Effector memory CD8-positive, alpha-beta T cell (primary cell): Measurements from ENCODE around the gene PITPNC1.
"Not testable (repeated sequence)": the region's sequence is repeated elsewhere in the genome, so short reads cannot be mapped to it uniquely, and the experiment has no call there.

Experiments used
- ATAC-seq: fragments of 150-1000 bp; cut with Tn5 transposase; replicated peaks from 2 replicates; pipeline ENCODE4 v1.10.0; 2021; ENCODE audit warnings: mild to moderate bottlenecking, moderate library complexity
- DNase-seq, 3 experiments: peaks; one replicate each; pipeline ENCODE4 v3.0.0; 2021
- H3K27ac Mint-ChIP-seq, 2 donors: one replicate each; pipeline ENCODE4 v1.8.0; 2022; ENCODE audit warnings: mild to moderate bottlenecking in 2 of 2, mixed read lengths in 2 of 2, moderate library complexity in 2 of 2
- H3K27me3 Mint-ChIP-seq, 2 donors: one replicate each; pipeline ENCODE4 v1.8.0; 2022; ENCODE audit warnings: mixed read lengths in 2 of 2
- H3K36me3 Mint-ChIP-seq: one replicate; pipeline ENCODE4 v1.8.0; 2022; ENCODE audit warnings: mild to moderate bottlenecking, moderate library complexity, mixed read lengths; ENCODE audit not compliant: insufficient read depth
- H3K4me1 Mint-ChIP-seq, 2 donors: one replicate each; pipeline ENCODE4 v1.8.0; 2022; ENCODE audit warnings: low read depth in 2 of 2, mixed read lengths in 2 of 2
- H3K4me3 Mint-ChIP-seq, 2 donors: one replicate each; pipeline ENCODE4 v1.8.0; 2022; ENCODE audit warnings: mild to moderate bottlenecking in 2 of 2, mixed read lengths in 2 of 2, moderate library complexity in 2 of 2
- H3K9me3 Mint-ChIP-seq, 2 donors: one replicate each; pipeline ENCODE4 v1.8.0; 2022; ENCODE audit warnings: mixed read lengths in 2 of 2

PITPNC1 gene

DNA sequence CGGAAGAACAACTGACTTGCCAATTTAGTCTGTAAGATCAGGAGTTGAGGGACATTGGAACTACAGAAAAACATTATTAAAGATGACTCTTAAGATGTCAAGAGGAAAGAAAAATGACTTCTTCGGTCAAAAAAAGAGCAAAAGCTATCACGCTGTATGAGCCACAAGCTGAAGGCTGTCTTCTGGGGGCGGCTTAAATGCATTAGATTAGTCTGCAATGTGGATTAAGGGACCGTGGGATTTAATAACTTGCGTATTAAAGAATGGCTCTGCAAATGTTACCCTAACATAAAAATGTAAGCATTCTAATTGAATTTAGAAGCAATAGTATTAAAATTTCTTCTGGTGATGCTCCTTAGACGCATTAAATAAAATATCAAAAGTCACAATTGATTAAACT, 108.6 kb downstream of the PITPNC1 start:
- H3K36me3 Mint-ChIP-seq: peaks cover 25% of the 10 kb centered on the region
- H3K27ac Mint-ChIP-seq: peak overlapping the region in 1 of 2 donors; percentile 97
- ATAC-seq (no peak), DNase-seq (no peak)
- H3K9me3 Mint-ChIP-seq: no peaks in the 10 kb centered on the region
- no peaks in the 10 kb centered on the region for H3K27me3 Mint-ChIP-seq
- peak overlapping the region in 1 of 2 donors; percentile 81 for H3K4me3 Mint-ChIP-seq
- H3K4me1 Mint-ChIP-seq: peaks cover 52 to 78% of the 10 kb centered on the region in 2 donors

DNA sequence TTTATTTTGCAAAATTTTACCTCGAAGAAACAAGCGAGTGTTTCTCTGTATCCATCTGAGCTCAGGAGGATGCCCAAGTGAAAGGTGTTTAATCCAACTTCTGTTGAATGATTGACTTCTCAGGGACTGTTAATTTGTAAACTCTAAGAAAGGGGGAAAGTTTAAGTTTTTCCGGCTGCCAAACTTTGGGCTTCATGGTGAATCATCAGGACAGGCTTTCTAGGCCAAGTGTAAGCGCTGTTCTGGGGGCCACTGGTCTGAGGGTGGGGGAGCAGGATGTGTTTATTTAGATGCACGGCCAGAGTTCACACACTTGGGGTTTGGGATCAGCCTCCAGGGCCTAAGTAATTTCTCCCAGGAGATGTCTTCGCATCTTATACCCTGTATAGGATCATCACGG, 110.4 kb downstream of the PITPNC1 start:
- peaks cover 61 to 86% of the 10 kb centered on the region in 2 donors for H3K4me1 Mint-ChIP-seq

DNA sequence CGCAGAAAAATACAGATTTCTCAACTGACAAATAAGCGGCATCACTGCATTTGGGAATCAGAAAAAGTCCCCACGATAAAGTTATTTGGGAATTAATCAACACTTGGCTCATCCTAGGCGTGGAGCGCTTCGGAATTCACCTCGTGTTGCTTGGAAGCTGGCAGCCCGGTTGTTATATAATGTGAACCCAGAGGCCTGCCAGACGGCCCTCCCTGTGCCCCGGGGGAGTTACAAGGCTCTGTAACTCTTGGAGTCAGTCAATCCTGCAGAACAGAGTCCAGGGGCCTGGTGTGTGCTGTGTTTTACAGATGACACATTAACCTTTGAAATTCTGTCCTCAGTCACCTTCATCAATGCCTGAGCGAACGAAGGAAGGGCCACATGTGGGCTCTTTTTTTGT, 111.1 kb downstream of the PITPNC1 start:
- H3K4me1 Mint-ChIP-seq: peaks cover 65 to 86% of the 10 kb centered on the region in 2 donors
- H3K9me3 Mint-ChIP-seq: no peaks in the 10 kb centered on the region
- peaks cover 31% of the 10 kb centered on the region for H3K36me3 Mint-ChIP-seq
- H3K27ac Mint-ChIP-seq: peak overlapping the region; percentile 95 to 97
- H3K27me3 Mint-ChIP-seq: no peaks in the 10 kb centered on the region
- H3K4me3 Mint-ChIP-seq: no peak overlapping the region
- DNase-seq (no peak), ATAC-seq (no peak)

More for the DNA sequence above, 110.4 kb downstream of the PITPNC1 start:
- DNase-seq (no peak), ATAC-seq (no peak)
- no peaks in the 10 kb centered on the region for H3K27me3 Mint-ChIP-seq
- H3K9me3 Mint-ChIP-seq: no peaks in the 10 kb centered on the region
- H3K27ac Mint-ChIP-seq: peak overlapping the region; percentile 95 to 97
- peaks cover 31% of the 10 kb centered on the region for H3K36me3 Mint-ChIP-seq
- peak overlapping the region; percentile 81 for H3K4me3 Mint-ChIP-seq

DNA sequence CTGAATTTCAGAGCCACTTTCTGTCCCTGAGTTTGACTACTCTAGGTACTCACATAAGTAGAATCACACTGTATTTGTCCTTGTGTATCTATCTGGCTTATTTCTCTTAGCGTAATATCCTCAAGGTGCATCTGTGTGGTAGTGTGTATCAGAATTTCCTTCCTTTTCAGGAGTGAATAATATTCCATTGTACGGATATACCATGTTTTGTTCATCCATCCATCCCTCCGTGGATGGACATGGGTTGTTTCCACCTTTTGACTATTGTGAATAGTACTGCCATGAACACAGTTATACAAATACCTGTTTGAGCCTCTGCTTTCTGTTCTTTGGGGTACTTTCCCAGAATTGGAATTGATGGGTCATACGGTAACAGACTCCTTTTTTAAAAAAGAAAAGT, 111.7 kb downstream of the PITPNC1 start:
- DNase-seq (no peak), ATAC-seq (no peak)
- Mint-ChIP-seq H3K4me1 (peaks cover 67 to 87% of the 10 kb centered on the region in 2 donors), H3K9me3 (no peaks in the 10 kb centered on the region), H3K4me3 (peak overlapping the region; percentile 15 to 40), H3K27ac (peak overlapping the region; percentile 86 to 97), H3K27me3 (no peaks in the 10 kb centered on the region), H3K36me3 (peaks cover 31% of the 10 kb centered on the region)

DNA sequence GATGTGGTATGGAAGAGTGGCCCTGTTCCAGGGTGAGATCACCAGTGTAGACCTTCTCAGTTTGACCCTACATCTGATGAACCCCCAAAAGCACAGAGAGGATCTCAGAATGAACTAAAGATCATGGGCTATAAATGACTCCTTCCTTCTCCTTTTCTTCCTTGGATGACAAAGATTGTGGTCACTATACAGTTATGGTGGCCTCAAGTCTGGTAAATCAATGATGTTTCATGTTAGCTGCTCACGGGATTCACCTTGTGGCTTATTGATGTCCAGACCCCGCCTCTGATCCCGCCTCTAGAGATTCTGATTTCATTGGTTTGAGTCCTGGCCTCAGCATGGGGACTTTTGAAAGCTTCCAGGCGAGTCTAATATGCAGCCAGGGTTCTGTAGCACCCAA, 112.2 kb downstream of the PITPNC1 start:
- Mint-ChIP-seq H3K36me3 (peaks cover 31% of the 10 kb centered on the region), H3K4me3 (peak overlapping the region; percentile 49 to 51), H3K27me3 (no peaks in the 10 kb centered on the region), H3K4me1 (peaks cover 64 to 87% of the 10 kb centered on the region in 2 donors), H3K9me3 (no peaks in the 10 kb centered on the region), H3K27ac (peak overlapping the region; percentile 86 to 89)
- no peak for ATAC-seq
- no peak for DNase-seq

DNA sequence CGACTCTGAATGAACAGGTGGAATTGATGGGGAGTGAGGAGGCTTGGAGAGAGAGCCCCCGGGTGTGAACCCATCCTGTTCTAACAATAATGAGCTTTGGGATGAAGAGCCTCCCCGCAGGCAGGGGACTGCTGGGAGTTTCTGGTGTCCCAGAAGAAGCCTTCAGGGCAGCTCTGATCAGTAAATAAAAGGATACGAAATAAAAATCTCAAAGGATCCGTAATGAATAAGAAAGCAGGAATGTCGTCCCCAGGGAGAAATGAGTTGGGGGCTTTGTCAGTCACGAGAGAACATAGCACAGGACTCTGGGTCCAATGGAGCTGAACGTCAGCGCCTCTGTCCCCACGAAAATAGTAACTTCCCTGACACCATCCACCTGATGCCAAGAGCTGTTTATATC, 113.4 kb downstream of the PITPNC1 start:
- ATAC-seq (no peak), DNase-seq (no peak)
- Mint-ChIP-seq H3K9me3 (no peaks in the 10 kb centered on the region), H3K27me3 (no peaks in the 10 kb centered on the region), H3K4me1 (peaks cover 64 to 85% of the 10 kb centered on the region in 2 donors), H3K4me3 (peak overlapping the region; percentile 44 to 77), H3K27ac (peak overlapping the region; percentile 86 to 89), H3K36me3 (peaks cover 31% of the 10 kb centered on the region)

DNA sequence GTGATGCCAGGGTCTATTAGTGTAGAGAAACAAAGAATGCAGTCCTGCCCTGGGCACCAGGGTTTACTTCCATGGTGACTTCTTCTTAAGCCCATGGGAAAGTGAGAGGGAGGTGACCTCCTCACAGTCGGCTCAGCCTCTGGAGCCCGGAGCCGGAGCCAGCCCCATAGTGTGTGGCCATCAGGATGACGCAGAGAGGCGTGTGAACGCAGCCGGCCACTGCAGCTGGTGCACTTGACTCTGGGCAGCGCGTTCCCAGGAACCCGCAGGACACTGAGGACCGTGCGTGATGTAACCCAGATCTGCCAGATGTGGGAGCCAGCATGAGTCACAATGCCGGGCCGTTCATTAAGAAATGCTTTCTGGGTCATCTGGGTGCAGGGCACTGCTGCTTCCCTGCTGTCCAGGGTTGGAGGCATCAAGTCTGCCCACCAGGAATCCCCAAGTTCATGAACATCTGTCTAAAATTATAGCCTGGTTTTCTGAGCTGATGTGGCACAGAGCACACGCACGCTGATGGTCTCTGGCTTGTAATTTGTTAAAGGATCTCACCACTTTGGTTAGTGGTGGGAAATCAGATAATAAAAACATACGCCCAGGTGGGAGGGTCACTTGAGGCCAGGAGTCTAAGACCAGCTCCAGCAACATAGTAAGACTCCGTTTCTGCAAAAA, 114.1 kb downstream of the PITPNC1 start:
- Mint-ChIP-seq H3K27ac (peak overlapping the region; percentile 86 to 89), H3K27me3 (no peaks in the 10 kb centered on the region), H3K36me3 (peaks cover 28% of the 10 kb centered on the region), H3K9me3 (no peaks in the 10 kb centered on the region), H3K4me3 (peak overlapping the region; percentile 44 to 77), H3K4me1 (peaks cover 65 to 83% of the 10 kb centered on the region in 2 donors)
- DNase-seq (no peak), ATAC-seq (peak; percentile 23)

DNA sequence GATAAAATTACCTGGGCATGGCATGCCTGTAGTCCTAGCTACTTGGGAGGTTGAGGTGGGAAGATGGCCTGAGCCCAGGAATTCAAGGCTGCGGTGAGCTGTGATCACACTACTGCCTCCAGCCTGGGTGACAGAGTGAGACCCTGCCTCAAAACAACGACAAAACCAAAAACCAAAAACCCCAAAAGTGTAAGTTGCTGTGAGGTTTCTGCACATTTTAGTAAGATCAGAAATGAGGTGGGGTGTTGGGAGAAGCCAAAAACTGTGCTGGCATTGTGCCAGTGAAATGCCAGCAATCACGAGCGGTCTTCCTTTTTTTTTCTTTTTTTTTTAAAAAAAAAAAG, 114.6 kb downstream of the PITPNC1 start:
- peak overlapping the region; percentile 86 to 89 for H3K27ac Mint-ChIP-seq
- H3K4me3 Mint-ChIP-seq: peak overlapping the region; percentile 44 to 77
- no peaks in the 10 kb centered on the region for H3K9me3 Mint-ChIP-seq
- peak; percentile 14 for ATAC-seq
- peaks cover 64 to 78% of the 10 kb centered on the region in 2 donors for H3K4me1 Mint-ChIP-seq
- H3K27me3 Mint-ChIP-seq: no peaks in the 10 kb centered on the region
- no peak for DNase-seq
- H3K36me3 Mint-ChIP-seq: peaks cover 25% of the 10 kb centered on the region

DNA sequence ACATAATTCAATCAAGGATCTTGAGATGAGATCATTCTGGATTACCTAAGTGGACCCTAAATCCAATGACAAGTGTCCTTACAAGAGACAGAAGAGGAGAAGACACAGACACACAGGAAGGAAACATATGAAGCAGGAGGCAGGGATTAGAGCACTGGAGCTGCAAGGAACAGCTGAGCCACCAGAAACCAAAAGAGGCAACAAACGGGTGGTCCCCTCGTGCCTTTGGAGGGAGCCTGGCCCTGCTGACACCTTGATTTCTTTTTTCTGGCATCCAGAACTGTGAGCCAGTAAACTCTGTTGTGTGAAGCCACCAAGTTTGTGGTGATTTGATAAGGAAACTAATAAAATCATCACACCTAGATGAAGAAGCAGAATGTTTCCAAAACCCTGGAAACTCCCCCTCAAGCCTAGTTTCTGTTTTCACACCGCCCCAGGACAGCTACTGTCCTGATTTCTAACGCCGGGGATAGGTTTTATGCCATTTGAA, 115.2 kb downstream of the PITPNC1 start:
- no peaks in the 10 kb centered on the region for H3K9me3 Mint-ChIP-seq
- ATAC-seq: peak; percentile 64
- peaks cover 59 to 72% of the 10 kb centered on the region in 2 donors for H3K4me1 Mint-ChIP-seq
- no peak for DNase-seq
- H3K4me3 Mint-ChIP-seq: peak overlapping the region; percentile 44 to 77
- H3K27me3 Mint-ChIP-seq: no peaks in the 10 kb centered on the region
- H3K27ac Mint-ChIP-seq: peak overlapping the region; percentile 86 to 89
- H3K36me3 Mint-ChIP-seq: peaks cover 19% of the 10 kb centered on the region

DNA sequence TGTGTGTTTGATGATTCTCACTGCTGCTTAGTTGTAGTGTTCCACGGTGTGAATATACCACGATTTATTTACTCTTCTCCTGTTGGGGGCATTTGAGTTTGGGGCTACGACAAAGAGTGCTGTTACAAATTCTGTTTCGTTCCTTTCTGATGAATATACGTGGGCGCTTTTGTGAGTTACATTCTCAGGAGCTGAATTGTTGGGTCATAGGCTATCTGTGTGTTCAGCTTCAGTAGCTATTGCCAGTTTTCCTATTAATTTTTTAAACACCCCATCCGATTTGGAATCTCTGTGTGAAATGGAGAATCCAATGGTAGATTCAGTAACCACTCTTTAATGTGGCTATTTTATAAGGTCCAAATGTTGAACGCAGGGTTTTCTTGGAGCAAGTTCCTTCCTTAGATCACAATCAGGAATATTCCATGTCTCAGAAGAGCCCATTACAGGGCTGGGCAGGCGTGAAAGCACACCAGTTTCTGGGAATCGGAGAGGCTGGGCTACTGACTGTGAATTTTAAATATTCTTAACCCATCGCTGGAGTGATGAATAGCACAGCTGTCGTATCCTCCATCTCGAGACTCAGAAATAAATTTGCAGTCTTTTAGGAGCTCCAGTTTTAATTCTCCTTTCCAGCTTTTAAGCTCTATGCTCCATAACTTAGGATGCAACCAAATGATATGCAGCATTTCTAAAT, 115.9 kb downstream of the PITPNC1 start:
- H3K4me3 Mint-ChIP-seq: peak overlapping the region; percentile 44 to 77

DNA sequence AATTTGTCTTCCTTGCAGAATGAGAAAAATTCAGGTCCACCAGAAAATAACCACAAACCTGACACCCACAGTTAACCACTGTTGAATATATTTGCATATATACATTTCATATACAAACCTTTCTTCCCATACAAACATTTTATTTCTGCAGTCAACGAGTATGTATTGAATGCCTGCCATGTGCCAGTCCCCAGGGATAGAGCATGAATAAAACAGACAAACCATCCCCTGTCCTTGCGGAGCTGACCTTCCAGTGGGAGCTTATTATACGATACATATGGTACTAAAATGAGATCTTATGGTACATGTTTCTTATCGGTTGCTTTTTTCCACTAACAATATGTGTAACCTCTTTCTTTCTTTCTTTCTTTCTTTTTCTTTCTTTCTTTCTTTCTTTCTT, 116.7 kb downstream of the PITPNC1 start:
- peak overlapping the region in 1 of 2 donors; percentile 89 for H3K27ac Mint-ChIP-seq
- no peaks in the 10 kb centered on the region for H3K9me3 Mint-ChIP-seq
- no peaks in the 10 kb centered on the region for H3K27me3 Mint-ChIP-seq
- H3K4me1 Mint-ChIP-seq: peaks cover 52 to 65% of the 10 kb centered on the region in 2 donors
- H3K36me3 Mint-ChIP-seq: peaks cover 10% of the 10 kb centered on the region
- DNase-seq: no peak
- no peak overlapping the region for H3K4me3 Mint-ChIP-seq
- no peak for ATAC-seq

More for the DNA sequence above, 115.9 kb downstream of the PITPNC1 start:
- H3K4me1 Mint-ChIP-seq: peaks cover 56 to 65% of the 10 kb centered on the region in 2 donors
- H3K9me3 Mint-ChIP-seq: no peaks in the 10 kb centered on the region
- H3K27me3 Mint-ChIP-seq: no peaks in the 10 kb centered on the region
- no peak for ATAC-seq
- DNase-seq: no peak
- peak overlapping the region in 1 of 2 donors; percentile 89 for H3K27ac Mint-ChIP-seq
- peaks cover 15% of the 10 kb centered on the region for H3K36me3 Mint-ChIP-seq

DNA sequence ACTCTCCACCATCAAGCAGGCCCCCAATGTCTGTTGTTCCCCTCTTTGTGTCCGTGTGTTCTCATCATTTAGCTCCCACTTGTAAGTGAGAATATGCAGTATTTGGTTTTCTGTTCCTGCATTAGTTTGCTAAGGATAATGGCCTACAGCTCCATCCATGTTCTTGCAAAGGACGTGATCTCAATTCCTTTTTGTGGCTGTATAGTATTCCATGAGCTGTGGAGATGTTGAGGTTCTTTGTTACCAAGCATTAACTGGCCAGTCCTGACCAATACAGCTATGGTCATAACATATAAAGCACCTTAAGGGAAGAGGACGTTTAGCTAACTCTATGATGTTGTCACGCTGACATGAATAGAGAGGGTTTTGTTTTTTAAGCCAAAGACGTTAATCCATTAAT, 118.5 kb downstream of the PITPNC1 start:
- not testable (repeated sequence) for H3K36me3 Mint-ChIP-seq, DNase-seq, H3K27me3 Mint-ChIP-seq, ATAC-seq, H3K27ac Mint-ChIP-seq, H3K4me3 Mint-ChIP-seq, H3K9me3 Mint-ChIP-seq
- H3K4me1 Mint-ChIP-seq: peaks cover 43 to 64% of the 10 kb centered on the region in 2 donors

DNA sequence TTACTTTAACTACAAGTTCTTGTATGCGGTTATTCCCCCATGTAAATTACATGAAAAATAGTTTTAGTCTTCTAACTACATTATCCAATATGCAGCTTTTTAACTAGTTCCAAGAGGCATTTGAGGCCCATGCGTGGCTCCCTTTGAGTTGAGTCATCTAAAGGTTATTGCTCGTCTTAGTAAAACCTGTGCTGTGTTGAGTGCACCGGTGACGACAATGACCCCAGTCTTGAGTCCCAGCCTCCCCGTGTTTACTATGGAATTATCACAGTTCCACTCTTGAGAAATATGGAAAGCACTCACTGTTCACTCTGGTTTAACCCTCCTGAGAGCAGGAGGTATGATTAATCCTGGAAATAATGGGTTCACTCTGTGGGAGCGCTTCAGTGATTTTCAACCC, 119.2 kb downstream of the PITPNC1 start:
- no peaks in the 10 kb centered on the region for H3K27me3 Mint-ChIP-seq
- DNase-seq (no peak), ATAC-seq (no peak)
- H3K36me3 Mint-ChIP-seq: peaks cover 6% of the 10 kb centered on the region
- H3K27ac Mint-ChIP-seq: peak overlapping the region in 1 of 2 donors; percentile 41
- no peaks in the 10 kb centered on the region for H3K9me3 Mint-ChIP-seq
- no peak overlapping the region for H3K4me3 Mint-ChIP-seq
- peaks cover 38 to 58% of the 10 kb centered on the region in 2 donors for H3K4me1 Mint-ChIP-seq

DNA sequence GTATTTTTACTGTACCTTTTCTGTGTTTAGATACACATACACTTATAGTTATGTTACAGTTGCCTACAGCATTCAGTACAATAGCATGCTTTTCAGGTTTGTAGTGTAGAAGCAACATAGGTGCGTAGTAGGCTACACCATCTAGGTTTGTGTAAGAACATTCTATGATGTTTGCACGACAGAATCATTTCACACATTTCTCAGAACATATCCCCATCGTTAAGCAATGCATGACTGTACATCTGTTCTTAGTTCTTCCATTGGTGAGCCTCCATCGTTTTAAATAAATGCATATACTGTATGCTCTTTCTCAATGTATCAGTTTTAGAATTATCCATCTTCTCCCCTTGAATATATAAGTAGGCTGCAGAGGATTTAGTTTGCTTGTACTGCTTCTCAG, 122.6 kb downstream of the PITPNC1 start:
- Mint-ChIP-seq H3K9me3 (no peaks in the 10 kb centered on the region), H3K4me1 (peaks cover 40 to 56% of the 10 kb centered on the region in 2 donors), H3K27me3 (no peaks in the 10 kb centered on the region), H3K36me3 (no peaks in the 10 kb centered on the region), H3K4me3 (no peak overlapping the region), H3K27ac (peak overlapping the region; percentile 36 to 64)
- ATAC-seq: no peak
- DNase-seq: no peak
